Gastroesophageal sphincter (tissue), 4 donors: ENCODE measurements around the gene PTPRD. TPM values are rescaled to one million over a fixed set of nuclear protein-coding genes. Genes with fewer than 3 reads are reported as not detected.

Experiments
- ATAC-seq: fragments of 150-250 bp; one replicate; pipeline ENCODE4 v1.9.1; 2016; ENCODE audit warnings: mild to moderate bottlenecking, moderate library complexity
- H3K27ac ChIP-seq, 4 donors: fragments of 200-600 bp; sonication (generic) in 3 of 4; 1 replicate in 3 of 4; 2 replicates in 1 of 4; pipeline ENCODE4 v1.5.1; 2016 to 2019
- H3K27me3 ChIP-seq: fragments of 200-600 bp; sonication (generic); one replicate; pipeline ENCODE4 v1.5.1; 2019
- H3K36me3 ChIP-seq, 2 donors: fragments of 200-600 bp; sonication (generic); one replicate each; pipeline ENCODE4 v1.5.1; 2019; ENCODE audit warnings: control low read depth in 1 of 2
- H3K4me1 ChIP-seq, 3 donors: fragments of 200-600 bp; sonication (generic); 1 replicate in 2 of 3; 2 replicates in 1 of 3; pipeline ENCODE4 v1.5.1; 2016 to 2019; ENCODE audit warnings: control low read depth in 2 of 3
- H3K4me3 ChIP-seq, 2 donors: fragments of 200-600 bp; sonication (generic); one replicate each; pipeline ENCODE4 v1.5.1; 2019; ENCODE audit warnings: mild to moderate bottlenecking in 1 of 2, moderate library complexity in 1 of 2
- H3K9me3 ChIP-seq, 3 donors: fragments of 200-600 bp; sonication (generic); one replicate each; pipeline ENCODE4 v1.5.1; 2017 to 2019; ENCODE audit warnings: control low read depth in 2 of 3
- CTCF ChIP-seq, 4 experiments: fragments of 200-600 bp in 2 of 4; fragments of 450-650 bp in 2 of 4; sonication (generic) in 1 of 4; IDR thresholded peaks; one replicate each; pipeline ENCODE4 v1.5.1; 2017 to 2019; ENCODE audit warnings: antibody characterized with exemption in 4 of 4, mild to moderate bottlenecking in 2 of 4, moderate library complexity in 2 of 4
- EP300 ChIP-seq: sonication (generic); formaldehyde crosslinking; IDR thresholded peaks from one replicate; pipeline ENCODE4 v1.6.1; 2017; ENCODE audit warnings: antibody characterized with exemption, mild to moderate bottlenecking
- POLR2A ChIP-seq, 2 donors: fragments of 450-650 bp; IDR thresholded peaks; one replicate each; pipeline ENCODE4 v1.6.1; 2017; ENCODE audit warnings: antibody characterized with exemption in 2 of 2, mild to moderate bottlenecking in 2 of 2, moderate library complexity in 1 of 2
- POLR2AphosphoS5 ChIP-seq: sonication (generic); formaldehyde crosslinking; IDR thresholded peaks from one replicate; pipeline ENCODE4 v1.6.1; 2017; ENCODE audit warnings: antibody characterized with exemption
- WGBS, 2 donors: methylation state at CpG; one replicate each; pipeline ENCODE4 v1.1.5; 2018; ENCODE audit warnings: low coverage in 1 of 2; 5-methylcytosine and 5-hydroxymethylcytosine counted together
- total RNA-seq, 4 donors: library from RNA; depleted of rRNA; stranded (reverse); fragments of >200 nt; gene quantifications; one replicate each; pipeline ENCODE4 v1.1.0, GENCODE V29; 2016

The PTPRD gene
- total RNA-seq, 4 donors from 2014 or later, result 3.5 to 53.9 (median 15.8) TPM

- no peak for ATAC-seq
- whole genome bisulfite sequencing, 2 donors, result 58 to 64% methylated on average over 2 to 3 of the region's 3 CpGs
- H3K9me3 ChIP-seq, result no peaks in the 10 kb centered on the region
- H3K27ac ChIP-seq, result no peak overlapping the region
- H3K4me1 ChIP-seq, result no peaks in the 10 kb centered on the region
- TF ChIP-seq EP300 (no peak), POLR2AphosphoS5 (no peak), CTCF (IDR thresholded peaks at IDR 0.05) (no peak), POLR2A (IDR thresholded peaks at IDR 0.05) (no peak)
- no peaks in the 10 kb centered on the region for H3K27me3 ChIP-seq
- no peak overlapping the region for H3K4me3 ChIP-seq
- H3K36me3 ChIP-seq, result no peaks in the 10 kb centered on the region
These were observed 750.5 kb downstream of the PTPRD start for GRCh38 chr9:9862235-9862810.

DNA sequence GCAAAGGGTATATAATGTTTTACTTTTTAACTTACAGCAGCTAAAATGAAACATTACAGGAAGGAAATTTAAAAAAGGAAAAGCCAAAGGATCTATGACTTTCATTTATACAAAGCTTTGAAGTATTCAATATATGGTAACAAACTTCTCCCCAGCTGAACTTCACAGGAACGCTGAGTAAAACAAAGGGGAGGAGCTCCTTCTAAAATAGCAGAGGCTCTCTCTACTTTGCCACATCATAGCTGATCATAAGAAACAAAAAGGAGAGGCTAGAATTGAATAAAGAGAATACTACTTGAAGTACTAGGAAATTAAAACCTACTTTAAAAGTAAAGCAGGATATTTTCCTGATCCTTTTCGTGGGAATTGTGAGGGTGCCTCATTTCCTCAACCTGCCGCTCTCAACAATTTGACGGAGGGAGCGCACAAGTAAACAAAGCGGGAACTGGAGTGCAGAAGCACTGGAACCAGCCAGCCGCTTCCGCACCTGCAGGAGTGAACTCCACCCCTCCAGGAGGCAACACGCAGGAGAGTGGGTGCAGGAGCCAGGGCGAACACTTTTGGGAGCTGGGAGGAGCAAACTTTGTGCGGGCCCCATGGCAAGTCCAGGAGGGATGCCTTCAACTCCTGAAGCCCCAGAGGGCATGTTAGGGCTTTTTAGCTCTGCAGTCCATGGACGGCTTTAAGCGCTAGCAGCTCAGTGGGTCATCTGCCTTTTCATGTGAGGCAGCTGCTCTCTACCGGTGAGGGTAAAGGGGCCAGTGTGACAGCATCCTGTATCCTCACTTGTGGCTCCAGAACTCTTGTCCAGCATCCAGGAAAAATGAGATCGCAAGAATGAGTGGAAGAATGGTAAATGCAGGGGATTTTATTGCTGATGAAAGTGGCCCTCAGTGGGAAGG is 757.4 kb downstream of the PTPRD start:
- Histone ChIP-seq H3K27ac (no peak overlapping the region), H3K4me3 (no peak overlapping the region), H3K4me1 (no peaks in the 10 kb centered on the region), H3K27me3 (no peaks in the 10 kb centered on the region), H3K36me3 (no peaks in the 10 kb centered on the region), H3K9me3 (no peaks in the 10 kb centered on the region)
- ATAC-seq, result no peak
- 45 to 65% methylated on average over 2 to 12 of the region's 15 CpGs for WGBS, 2 donors
- TF ChIP-seq CTCF (IDR thresholded peaks at IDR 0.05) (no peak), POLR2A (IDR thresholded peaks at IDR 0.05) (no peak), POLR2AphosphoS5 (no peak)

DNA sequence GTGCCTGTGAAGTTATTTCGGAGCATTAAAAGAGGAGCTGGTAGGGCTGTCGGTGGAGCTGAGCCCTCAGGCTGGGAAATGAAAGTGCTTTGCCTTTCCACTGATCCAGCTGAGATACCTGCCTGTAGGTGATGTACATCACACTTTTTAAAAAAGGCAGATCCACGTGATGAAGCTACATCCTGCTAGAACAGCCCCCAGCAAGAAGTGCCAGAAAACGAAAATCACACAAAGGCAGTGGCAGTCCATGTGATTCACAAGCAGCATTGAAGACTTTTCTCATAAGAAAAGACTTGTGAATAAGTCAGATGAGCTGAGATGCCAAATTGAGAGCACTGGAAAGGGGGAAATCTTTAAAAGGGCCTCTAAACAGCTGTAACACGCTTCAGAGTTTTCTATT is 765.1 kb downstream of the PTPRD start:
- Histone ChIP-seq H3K4me1 (no peaks in the 10 kb centered on the region), H3K9me3 (no peaks in the 10 kb centered on the region), H3K27ac (no peak overlapping the region), H3K4me3 (no peak overlapping the region), H3K36me3 (no peaks in the 10 kb centered on the region), H3K27me3 (no peaks in the 10 kb centered on the region)
- TF ChIP-seq CTCF (IDR thresholded peaks at IDR 0.05) (no peak), POLR2AphosphoS5 (no peak), EP300 (no peak), POLR2A (IDR thresholded peaks at IDR 0.05) (no peak)
- no peak for ATAC-seq
- WGBS, 2 donors, result 45 to 67% methylated on average over 2 to 4 of the region's 5 CpGs

DNA sequence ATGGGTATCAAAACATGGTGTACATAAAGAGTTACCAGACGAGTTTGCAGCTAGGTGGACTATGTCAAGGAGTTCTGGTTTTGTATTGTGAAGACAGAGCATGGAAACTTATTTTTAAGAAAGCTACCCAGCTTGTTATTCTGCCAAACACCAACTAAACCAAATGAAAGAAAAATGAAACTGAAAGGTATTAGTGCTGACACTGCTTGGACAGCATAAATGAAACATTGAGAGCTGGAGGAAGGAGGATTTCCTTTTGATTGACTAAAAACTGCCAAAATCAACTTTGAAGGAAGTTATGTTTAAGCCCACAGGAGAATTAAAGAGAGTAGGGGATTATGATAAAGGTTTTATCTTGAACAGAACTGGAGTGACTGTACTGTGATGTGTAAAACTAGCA is 766.2 kb downstream of the PTPRD start:
- Histone ChIP-seq H3K4me3 (no peak overlapping the region), H3K9me3 (no peaks in the 10 kb centered on the region), H3K27ac (no peak overlapping the region), H3K4me1 (no peaks in the 10 kb centered on the region), H3K27me3 (no peaks in the 10 kb centered on the region), H3K36me3 (no peaks in the 10 kb centered on the region)
- ATAC-seq, result no peak
- 21 to 32% methylated on average over 1 of the region's 1 CpG for WGBS, 2 donors
- TF ChIP-seq EP300, result no peak

DNA sequence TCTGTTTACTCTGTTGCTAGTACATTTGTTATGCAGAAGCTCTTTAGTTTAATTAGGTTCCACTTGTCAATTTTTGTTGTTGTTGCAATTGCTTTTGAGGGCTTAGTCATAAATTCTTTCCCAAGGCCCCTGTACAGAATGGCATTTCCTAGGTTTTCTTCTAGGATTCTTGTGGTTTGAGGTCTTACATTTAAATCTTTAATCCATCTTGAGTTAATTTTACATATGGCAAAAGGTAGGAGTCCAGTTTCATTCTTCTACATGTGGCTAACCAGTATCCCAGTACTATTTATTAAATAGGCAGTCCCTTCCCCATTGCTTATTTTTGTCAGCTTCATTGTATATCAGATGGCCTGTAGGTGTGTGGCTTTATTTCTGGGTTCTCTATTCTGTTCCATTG is 792.4 kb downstream of the PTPRD start:
- Histone ChIP-seq H3K4me3 (no peak overlapping the region), H3K4me1 (no peaks in the 10 kb centered on the region), H3K27ac (no peak overlapping the region), H3K27me3 (no peaks in the 10 kb centered on the region), H3K36me3 (no peaks in the 10 kb centered on the region), H3K9me3 (no peaks in the 10 kb centered on the region)
- no peak for TF ChIP-seq POLR2A (IDR thresholded peaks at IDR 0.05)
- no peak for TF ChIP-seq EP300
- no peak for TF ChIP-seq CTCF (IDR thresholded peaks at IDR 0.05)
- no peak for TF ChIP-seq POLR2AphosphoS5
- no peak for ATAC-seq
